Measurements from ENCODE around the gene TRIM37.

Gene TRIM37

DNA sequence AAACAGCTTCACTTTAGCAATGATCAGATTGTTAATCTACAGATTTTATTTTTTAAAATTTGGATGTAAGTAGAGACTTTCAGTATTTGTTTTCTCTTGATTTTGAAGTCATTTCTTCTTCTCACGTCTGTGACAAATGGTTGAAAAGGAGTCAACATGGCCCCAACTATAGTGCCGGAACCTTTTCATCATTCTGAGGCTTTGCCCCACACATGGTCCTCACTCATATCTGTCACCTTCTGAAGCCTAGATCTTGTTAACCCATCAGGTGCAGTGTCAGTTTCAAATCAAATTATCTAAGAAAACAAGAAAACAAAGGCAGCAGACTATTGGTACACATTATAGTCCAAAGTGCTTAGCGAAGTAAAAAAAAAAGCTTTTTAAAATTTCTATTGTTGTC, 124.1 kb downstream of the TRIM37 start:
- Histone ChIP-seq H3K4me3 (ENCODE audit: low read depth in 1 of 2, low read length in 2 of 2) (no peak overlapping the region), H3K27ac (ENCODE audit: low read depth, low read length) (no peak overlapping the region), H3K36me3 (ENCODE audit: control insufficient read depth in 1 of 2, insufficient read depth in 2 of 2, low read length in 2 of 2) (no peaks in the 10 kb centered on the region), H3K9ac (ENCODE audit: low read depth in 1 of 2, low read length in 2 of 2) (no peak overlapping the region), H3K4me1 (ENCODE audit: control insufficient read depth in 1 of 2, insufficient read depth in 2 of 2, low read length in 2 of 2) (no peaks in the 10 kb centered on the region), H3K9me3 (ENCODE audit: control insufficient read depth in 1 of 2, low read length in 2 of 2) (no peaks in the 10 kb centered on the region), H3K27me3 (ENCODE audit: control insufficient read depth in 1 of 2, insufficient read depth in 2 of 2, low read length in 2 of 2) (no peaks in the 10 kb centered on the region)

DNA sequence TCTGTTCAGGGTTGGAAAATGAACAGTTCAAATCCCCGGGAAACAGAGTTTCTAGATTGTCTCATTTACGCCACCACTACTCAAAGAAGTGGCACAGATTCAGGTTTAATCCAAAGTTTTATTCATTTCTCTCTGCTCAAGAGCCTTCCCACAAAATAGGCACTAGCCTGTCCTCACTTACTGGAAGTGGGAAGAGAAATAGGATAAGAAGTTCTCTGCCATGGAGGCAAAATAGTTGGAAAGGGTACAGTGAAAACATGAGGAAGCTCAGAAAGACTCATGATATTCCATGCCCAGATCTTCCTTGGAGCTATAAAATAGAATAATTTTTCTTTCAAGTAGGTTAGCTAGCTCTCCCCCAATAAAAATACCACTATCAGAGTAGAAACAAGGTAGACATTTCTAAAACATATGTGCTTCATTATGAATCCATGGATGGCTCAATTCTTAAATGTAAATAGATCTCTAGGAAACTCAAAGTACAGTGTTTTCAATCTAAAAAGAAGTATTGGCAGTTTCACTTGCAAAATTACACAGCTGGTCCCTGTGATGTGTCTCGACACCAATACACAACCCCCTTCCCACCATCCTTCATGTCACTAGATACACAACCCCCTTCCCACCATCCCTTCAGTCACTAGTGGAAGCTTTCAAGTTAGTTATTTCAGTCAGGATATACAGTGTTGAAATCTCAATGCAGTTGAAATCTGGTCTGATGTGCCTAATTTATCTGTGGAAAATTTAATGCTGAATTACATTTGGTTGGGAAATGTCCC, 125.8 kb downstream of the TRIM37 start:
- Histone ChIP-seq H3K4me1 (ENCODE audit: control insufficient read depth in 1 of 2, insufficient read depth in 2 of 2, low read length in 2 of 2) (no peaks in the 10 kb centered on the region), H3K4me3 (ENCODE audit: low read depth in 1 of 2, low read length in 2 of 2) (no peak overlapping the region), H3K9me3 (ENCODE audit: control insufficient read depth in 1 of 2, low read length in 2 of 2) (no peaks in the 10 kb centered on the region), H3K36me3 (ENCODE audit: control insufficient read depth in 1 of 2, insufficient read depth in 2 of 2, low read length in 2 of 2) (no peaks in the 10 kb centered on the region), H3K27ac (ENCODE audit: low read depth, low read length) (no peak overlapping the region), H3K27me3 (ENCODE audit: control insufficient read depth in 1 of 2, insufficient read depth in 2 of 2, low read length in 2 of 2) (no peaks in the 10 kb centered on the region), H3K9ac (ENCODE audit: low read depth in 1 of 2, low read length in 2 of 2) (no peak overlapping the region)

DNA sequence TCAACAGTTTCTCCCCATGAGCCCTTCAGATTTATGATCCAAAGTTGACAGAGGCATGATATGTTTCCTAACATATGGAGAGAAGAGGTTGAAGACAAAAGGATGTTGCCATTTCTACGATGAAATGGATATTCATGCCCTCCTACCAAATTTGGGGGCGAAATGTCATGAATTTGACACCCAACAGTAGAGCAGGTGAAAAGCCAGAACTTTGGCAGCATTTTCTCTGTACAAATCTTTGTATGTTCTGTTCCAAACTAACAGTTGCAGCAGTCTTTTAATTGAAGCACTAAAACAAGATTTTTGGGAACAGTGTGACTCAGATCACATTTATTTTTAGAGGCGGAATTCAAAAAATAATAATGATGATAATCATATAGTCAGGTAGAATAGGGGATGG, 130.1 kb downstream of the TRIM37 start:
- H3K27me3 ChIP-seq (ENCODE audit: control insufficient read depth in 1 of 2, insufficient read depth in 2 of 2, low read length in 2 of 2): no peaks in the 10 kb centered on the region
- no peaks in the 10 kb centered on the region for H3K9me3 ChIP-seq (ENCODE audit: control insufficient read depth in 1 of 2, low read length in 2 of 2)
- H3K36me3 ChIP-seq (ENCODE audit: control insufficient read depth in 1 of 2, insufficient read depth in 2 of 2, low read length in 2 of 2): no peaks in the 10 kb centered on the region
- no peak overlapping the region for H3K4me3 ChIP-seq (ENCODE audit: low read depth in 1 of 2, low read length in 2 of 2)
- H3K4me1 ChIP-seq (ENCODE audit: control insufficient read depth in 1 of 2, insufficient read depth in 2 of 2, low read length in 2 of 2): no peaks in the 10 kb centered on the region
- no peak overlapping the region for H3K9ac ChIP-seq (ENCODE audit: low read depth in 1 of 2, low read length in 2 of 2)
- no peak overlapping the region for H3K27ac ChIP-seq (ENCODE audit: low read depth, low read length)

DNA sequence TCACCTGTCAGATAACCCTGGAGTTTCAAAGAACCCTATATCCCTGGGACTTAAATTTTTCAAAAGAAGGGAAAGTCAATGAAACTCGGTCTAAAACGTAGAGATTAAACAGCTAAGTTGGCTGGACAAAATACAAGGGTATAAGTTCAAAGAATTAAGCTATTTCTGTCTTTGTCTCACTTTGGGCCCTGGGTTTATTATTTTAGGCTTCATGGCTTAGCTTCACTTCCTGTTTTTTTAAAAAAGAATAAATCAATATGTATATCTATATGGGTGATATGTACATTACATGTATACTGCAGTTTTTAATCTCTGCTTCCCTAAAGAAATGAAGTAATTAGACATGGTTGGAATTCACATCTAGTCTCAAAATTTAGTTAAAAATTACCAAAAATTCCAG, 132.3 kb downstream of the TRIM37 start:
- Histone ChIP-seq H3K36me3 (ENCODE audit: control insufficient read depth in 1 of 2, insufficient read depth in 2 of 2, low read length in 2 of 2) (no peaks in the 10 kb centered on the region), H3K4me3 (ENCODE audit: low read depth in 1 of 2, low read length in 2 of 2) (no peak overlapping the region), H3K9ac (ENCODE audit: low read depth in 1 of 2, low read length in 2 of 2) (no peak overlapping the region), H3K9me3 (ENCODE audit: control insufficient read depth in 1 of 2, low read length in 2 of 2) (no peaks in the 10 kb centered on the region), H3K27me3 (ENCODE audit: control insufficient read depth in 1 of 2, insufficient read depth in 2 of 2, low read length in 2 of 2) (no peaks in the 10 kb centered on the region), H3K27ac (ENCODE audit: low read depth, low read length) (no peak overlapping the region), H3K4me1 (ENCODE audit: control insufficient read depth in 1 of 2, insufficient read depth in 2 of 2, low read length in 2 of 2) (no peaks in the 10 kb centered on the region)

DNA sequence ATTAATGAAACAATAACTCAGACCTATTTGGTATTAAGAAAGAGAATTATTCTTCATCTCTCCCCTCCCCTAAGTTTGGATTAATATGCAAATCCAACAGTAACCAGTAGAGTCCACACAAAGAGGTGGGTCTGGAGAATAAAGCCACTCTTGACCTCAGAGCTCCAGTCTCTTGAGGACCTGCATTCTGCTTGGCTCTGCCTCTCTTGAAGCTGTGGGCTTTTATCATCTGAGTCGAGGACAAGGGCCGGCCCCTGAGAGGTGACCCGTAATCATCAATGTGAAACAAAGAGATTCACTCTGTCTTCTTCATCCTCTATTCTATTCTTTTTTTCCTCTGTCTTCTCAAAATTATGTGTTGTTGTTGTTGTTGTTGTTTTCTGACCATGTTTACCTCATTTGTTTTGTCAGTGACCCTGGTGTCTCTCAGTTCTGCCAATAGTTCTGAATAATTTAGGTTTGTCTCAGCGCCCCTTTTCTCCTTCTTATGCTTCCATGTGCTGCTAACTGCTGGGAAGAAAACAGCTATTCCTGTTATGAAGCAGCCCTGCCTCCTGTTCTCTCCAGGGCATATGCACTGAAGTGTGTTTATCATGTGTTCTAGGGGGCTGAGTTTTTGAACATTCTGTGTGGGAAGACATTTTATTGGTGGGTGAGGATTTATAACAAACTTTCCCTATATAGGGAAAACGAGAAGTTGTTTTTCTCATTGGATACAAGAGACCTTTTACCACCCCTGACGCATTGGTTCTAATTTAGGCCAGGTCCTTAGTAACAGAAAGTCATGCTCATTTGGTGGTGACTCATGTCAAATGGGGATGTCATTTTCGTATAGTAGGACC, 135.8 kb downstream of the TRIM37 start:
- no peaks in the 10 kb centered on the region for H3K9me3 ChIP-seq (ENCODE audit: control insufficient read depth in 1 of 2, low read length in 2 of 2)
- no peak overlapping the region for H3K9ac ChIP-seq (ENCODE audit: low read depth in 1 of 2, low read length in 2 of 2)
- no peaks in the 10 kb centered on the region for H3K27me3 ChIP-seq (ENCODE audit: control insufficient read depth in 1 of 2, insufficient read depth in 2 of 2, low read length in 2 of 2)
- no peak overlapping the region for H3K4me3 ChIP-seq (ENCODE audit: low read depth in 1 of 2, low read length in 2 of 2)
- H3K4me1 ChIP-seq (ENCODE audit: control insufficient read depth in 1 of 2, insufficient read depth in 2 of 2, low read length in 2 of 2): no peaks in the 10 kb centered on the region
- H3K36me3 ChIP-seq (ENCODE audit: control insufficient read depth in 1 of 2, insufficient read depth in 2 of 2, low read length in 2 of 2): no peaks in the 10 kb centered on the region
- H3K27ac ChIP-seq (ENCODE audit: low read depth, low read length): no peak overlapping the region

DNA sequence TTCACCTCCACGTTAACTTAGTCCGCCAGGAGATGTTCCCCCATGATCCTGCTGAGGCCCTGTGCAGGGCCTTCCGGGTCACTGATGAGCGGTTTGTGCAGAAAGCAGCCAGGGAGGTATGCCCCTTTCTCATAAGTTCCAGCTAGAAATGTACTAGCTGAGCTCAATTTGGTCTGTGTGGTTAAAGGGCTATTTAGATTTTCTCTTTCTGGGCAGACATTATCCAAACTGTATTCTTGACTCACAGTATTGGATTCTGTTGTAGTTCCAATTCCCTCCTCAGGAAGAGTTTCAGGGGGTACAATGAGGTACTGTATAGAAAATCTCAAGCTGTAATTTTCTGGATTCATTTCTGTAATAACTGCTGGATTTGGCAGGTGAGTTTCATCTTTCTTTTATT, 137.1 kb downstream of the TRIM37 start:
- Histone ChIP-seq H3K4me3 (ENCODE audit: low read depth in 1 of 2, low read length in 2 of 2) (no peak overlapping the region), H3K27ac (ENCODE audit: low read depth, low read length) (no peak overlapping the region), H3K27me3 (ENCODE audit: control insufficient read depth in 1 of 2, insufficient read depth in 2 of 2, low read length in 2 of 2) (no peaks in the 10 kb centered on the region), H3K36me3 (ENCODE audit: control insufficient read depth in 1 of 2, insufficient read depth in 2 of 2, low read length in 2 of 2) (no peaks in the 10 kb centered on the region), H3K4me1 (ENCODE audit: control insufficient read depth in 1 of 2, insufficient read depth in 2 of 2, low read length in 2 of 2) (no peaks in the 10 kb centered on the region), H3K9ac (ENCODE audit: low read depth in 1 of 2, low read length in 2 of 2) (no peak overlapping the region), H3K9me3 (ENCODE audit: control insufficient read depth in 1 of 2, low read length in 2 of 2) (no peaks in the 10 kb centered on the region)

DNA sequence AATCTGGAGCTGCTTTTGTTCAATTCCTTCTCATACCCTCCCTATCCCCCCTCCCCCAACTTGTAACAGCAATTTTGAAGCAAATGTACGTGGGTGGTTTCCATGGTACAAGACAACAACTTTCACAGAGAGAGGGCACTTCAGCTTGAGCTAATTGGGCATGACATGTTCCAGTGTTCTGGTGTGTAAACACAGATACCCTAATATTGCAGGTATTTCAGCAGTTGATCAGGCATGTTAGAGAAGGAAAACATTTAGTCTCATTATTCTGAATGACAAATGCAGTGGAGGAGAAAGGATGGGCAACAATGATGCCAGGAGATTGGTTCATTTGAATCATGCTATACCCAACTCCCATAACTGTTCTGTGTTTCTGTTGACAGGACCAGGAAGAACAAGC, 137.5 kb downstream of the TRIM37 start:
- H3K4me3 ChIP-seq (ENCODE audit: low read depth in 1 of 2, low read length in 2 of 2): no peak overlapping the region
- H3K9me3 ChIP-seq (ENCODE audit: control insufficient read depth in 1 of 2, low read length in 2 of 2): no peaks in the 10 kb centered on the region
- no peaks in the 10 kb centered on the region for H3K27me3 ChIP-seq (ENCODE audit: control insufficient read depth in 1 of 2, insufficient read depth in 2 of 2, low read length in 2 of 2)
- no peak overlapping the region for H3K9ac ChIP-seq (ENCODE audit: low read depth in 1 of 2, low read length in 2 of 2)
- no peaks in the 10 kb centered on the region for H3K36me3 ChIP-seq (ENCODE audit: control insufficient read depth in 1 of 2, insufficient read depth in 2 of 2, low read length in 2 of 2)
- no peak overlapping the region for H3K27ac ChIP-seq (ENCODE audit: low read depth, low read length)
- H3K4me1 ChIP-seq (ENCODE audit: control insufficient read depth in 1 of 2, insufficient read depth in 2 of 2, low read length in 2 of 2): no peaks in the 10 kb centered on the region

DNA sequence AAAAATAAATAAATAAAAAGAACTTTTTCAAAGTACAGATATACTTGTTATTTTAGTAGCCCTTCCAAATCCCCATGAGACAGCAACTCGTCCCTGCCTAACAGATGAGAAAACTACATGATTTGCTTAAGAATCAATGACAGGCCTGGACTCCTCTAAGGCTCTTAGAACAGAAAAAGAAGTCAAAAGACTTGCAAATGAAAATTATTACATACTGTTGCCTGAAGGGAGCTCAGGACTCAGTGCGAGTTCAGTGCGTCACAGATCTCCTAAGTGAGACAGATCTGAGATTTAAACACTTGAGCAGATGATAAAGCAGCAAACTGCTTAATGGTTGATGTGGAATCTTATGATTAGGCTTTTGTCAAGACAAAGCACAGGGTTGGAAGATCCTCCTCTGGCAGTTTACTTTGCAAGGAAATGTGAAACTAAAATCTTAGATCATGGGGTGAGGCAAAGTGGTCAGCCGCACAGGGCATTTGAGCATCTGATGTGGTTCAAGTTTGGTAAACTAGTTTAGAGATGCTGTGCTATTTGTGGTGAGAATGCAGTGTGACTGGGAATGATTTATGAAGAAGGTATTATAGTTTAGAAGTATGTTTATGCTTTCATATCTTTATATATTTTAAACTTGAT, 138.1 kb downstream of the TRIM37 start:
- no peak overlapping the region for H3K9ac ChIP-seq (ENCODE audit: low read depth in 1 of 2, low read length in 2 of 2)
- no peaks in the 10 kb centered on the region for H3K27me3 ChIP-seq (ENCODE audit: control insufficient read depth in 1 of 2, insufficient read depth in 2 of 2, low read length in 2 of 2)
- H3K27ac ChIP-seq (ENCODE audit: low read depth, low read length): no peak overlapping the region
- H3K9me3 ChIP-seq (ENCODE audit: control insufficient read depth in 1 of 2, low read length in 2 of 2): no peaks in the 10 kb centered on the region
- no peak overlapping the region for H3K4me3 ChIP-seq (ENCODE audit: low read depth in 1 of 2, low read length in 2 of 2)
- H3K36me3 ChIP-seq (ENCODE audit: control insufficient read depth in 1 of 2, insufficient read depth in 2 of 2, low read length in 2 of 2): no peaks in the 10 kb centered on the region
- no peaks in the 10 kb centered on the region for H3K4me1 ChIP-seq (ENCODE audit: control insufficient read depth in 1 of 2, insufficient read depth in 2 of 2, low read length in 2 of 2)

DNA sequence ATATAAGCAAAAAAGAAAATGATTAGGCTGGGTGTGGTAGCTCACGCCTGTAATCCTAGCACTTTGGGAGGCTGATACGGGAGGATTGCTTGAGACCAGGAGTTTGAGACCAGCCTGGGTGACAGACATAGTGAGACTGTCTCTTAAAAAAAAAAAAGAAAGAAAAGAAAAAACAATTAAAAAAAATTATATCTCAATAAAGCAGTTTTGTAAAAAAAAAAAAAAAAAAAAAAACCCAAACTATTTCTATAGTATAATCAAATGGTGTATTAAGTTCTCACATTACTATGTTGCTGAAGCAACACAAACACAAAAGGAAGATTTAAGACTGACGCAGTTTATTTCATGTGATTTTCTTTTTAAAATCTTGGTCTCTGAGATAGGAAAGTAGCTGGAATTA, 140.5 kb downstream of the TRIM37 start:
- H3K36me3 ChIP-seq (ENCODE audit: control insufficient read depth in 1 of 2, insufficient read depth in 2 of 2, low read length in 2 of 2): no peaks in the 10 kb centered on the region
- H3K9ac ChIP-seq (ENCODE audit: low read depth in 1 of 2, low read length in 2 of 2): no peak overlapping the region
- no peaks in the 10 kb centered on the region for H3K4me1 ChIP-seq (ENCODE audit: control insufficient read depth in 1 of 2, insufficient read depth in 2 of 2, low read length in 2 of 2)
- no peaks in the 10 kb centered on the region for H3K9me3 ChIP-seq (ENCODE audit: control insufficient read depth in 1 of 2, low read length in 2 of 2)
- no peak overlapping the region for H3K27ac ChIP-seq (ENCODE audit: low read depth, low read length)
- H3K4me3 ChIP-seq (ENCODE audit: low read depth in 1 of 2, low read length in 2 of 2): no peak overlapping the region
- H3K27me3 ChIP-seq (ENCODE audit: control insufficient read depth in 1 of 2, insufficient read depth in 2 of 2, low read length in 2 of 2): no peaks in the 10 kb centered on the region

DNA sequence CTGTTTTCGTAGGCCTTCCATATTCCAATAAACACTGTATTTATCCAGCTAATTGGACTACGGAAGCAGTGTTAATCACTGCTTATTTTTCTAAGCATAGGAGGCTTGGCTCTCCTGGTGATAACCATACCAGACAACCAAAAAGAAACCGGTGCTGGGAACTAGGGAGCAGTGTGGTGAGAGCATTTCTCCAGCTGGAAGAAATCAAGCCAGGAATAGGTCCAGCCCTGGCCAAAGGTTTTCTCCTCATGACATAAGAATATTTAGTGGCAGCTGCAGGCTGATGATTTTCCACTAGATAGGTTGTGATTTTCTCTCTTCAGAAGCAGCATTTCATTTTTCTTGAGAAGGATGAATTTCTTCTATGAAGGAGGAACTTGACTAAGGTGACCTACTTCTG, 141.5 kb downstream of the TRIM37 start:
- Histone ChIP-seq H3K36me3 (ENCODE audit: control insufficient read depth in 1 of 2, insufficient read depth in 2 of 2, low read length in 2 of 2) (no peaks in the 10 kb centered on the region), H3K27ac (ENCODE audit: low read depth, low read length) (no peak overlapping the region), H3K9ac (ENCODE audit: low read depth in 1 of 2, low read length in 2 of 2) (no peak overlapping the region), H3K4me1 (ENCODE audit: control insufficient read depth in 1 of 2, insufficient read depth in 2 of 2, low read length in 2 of 2) (no peaks in the 10 kb centered on the region), H3K27me3 (ENCODE audit: control insufficient read depth in 1 of 2, insufficient read depth in 2 of 2, low read length in 2 of 2) (no peaks in the 10 kb centered on the region), H3K4me3 (ENCODE audit: low read depth in 1 of 2, low read length in 2 of 2) (no peak overlapping the region), H3K9me3 (ENCODE audit: control insufficient read depth in 1 of 2, low read length in 2 of 2) (no peaks in the 10 kb centered on the region)

All from duodenal mucosa (tissue), 2 donors.